ENCODE results near the gene BSN.

The BSN gene

GRCh38 chr3:49628249-49628648 is 74.0 kb downstream of the BSN start:
- no peak for DNase-seq (ENCODE audit: low spot score)

- no peak for DNase-seq (ENCODE audit: low spot score)
Observed at GRCh38 chr3:49629451-49629850, 75.2 kb downstream of the BSN start.

GRCh38 chr3:49629866-49630265 is 75.6 kb downstream of the BSN start:
- DNase-seq (ENCODE audit: low spot score): no peak

- DNase-seq (ENCODE audit: low spot score): no peak
Observed at GRCh38 chr3:49630784-49631183, 76.5 kb downstream of the BSN start.

GRCh38 chr3:49634736-49635135 is 80.5 kb downstream of the BSN start:
- no peak for DNase-seq (ENCODE audit: low spot score)

GRCh38 chr3:49636883-49637609 is 82.8 kb downstream of the BSN start:
- DNase-seq (ENCODE audit: low spot score): no peak

- no peak for DNase-seq (ENCODE audit: low spot score)
Observed at GRCh38 chr3:49638445-49638844, 84.2 kb downstream of the BSN start.

- DNase-seq (ENCODE audit: low spot score): no peak
Observed at GRCh38 chr3:49639551-49639950, 85.3 kb downstream of the BSN start.

GRCh38 chr3:49641292-49641691 is 87.0 kb downstream of the BSN start:
- DNase-seq (ENCODE audit: low spot score): no peak

GRCh38 chr3:49641921-49642707 is 87.8 kb downstream of the BSN start:
- no peak for DNase-seq (ENCODE audit: low spot score)

GRCh38 chr3:49642708-49643145 is 88.5 kb downstream of the BSN start:
- no peak for DNase-seq (ENCODE audit: low spot score)

GRCh38 chr3:49644684-49645083 is 90.4 kb downstream of the BSN start:
- no peak for DNase-seq (ENCODE audit: low spot score)

- DNase-seq (ENCODE audit: low spot score): no peak
Observed at GRCh38 chr3:49646236-49646635, 92.0 kb downstream of the BSN start.

GRCh38 chr3:49647741-49648140 is 93.5 kb downstream of the BSN start:
- DNase-seq (ENCODE audit: low spot score): no peak

- no peak for DNase-seq (ENCODE audit: low spot score)
Observed at GRCh38 chr3:49648354-49649019, 94.2 kb downstream of the BSN start.

- DNase-seq (ENCODE audit: low spot score): no peak
Observed at GRCh38 chr3:49649576-49649975, 95.3 kb downstream of the BSN start.

GRCh38 chr3:49650177-49650576 is 95.9 kb downstream of the BSN start:
- DNase-seq (ENCODE audit: low spot score): no peak

- no peak for DNase-seq (ENCODE audit: low spot score)
Observed at GRCh38 chr3:49650637-49651036, 96.4 kb downstream of the BSN start.

- no peak for DNase-seq (ENCODE audit: low spot score)
Observed at GRCh38 chr3:49652218-49652902, 98.1 kb downstream of the BSN start.

GRCh38 chr3:49652903-49653415 is 98.7 kb downstream of the BSN start:
- DNase-seq (ENCODE audit: low spot score): no peak

GRCh38 chr3:49653621-49654020 is 99.3 kb downstream of the BSN start:
- no peak for DNase-seq (ENCODE audit: low spot score)

GRCh38 chr3:49654176-49654825 is 100.0 kb downstream of the BSN start:
- DNase-seq (ENCODE audit: low spot score): no peak
